HepG2 (cell line): ENCODE results near the gene TMEM182. TPM values are rescaled to one million over a fixed set of nuclear protein-coding genes. Genes with fewer than 3 reads are reported as not detected.

Experiments used
- ATAC-seq: fragments of 200-7000 bp; cut with Tn5 transposase; 3 replicates; pipeline ENCODE4 v1.9.1; 2020; ENCODE audit warnings: mild to moderate bottlenecking, moderate library complexity
- BruUV-seq: library from RNA; stranded (reverse); fragments of 400-500 nt; replicated peaks from 2 replicates; lab custom pipeline; 2021; lab: Mats Ljungman, UMichigan
- CTCF ChIA-PET: fragments of 300-600 bp; formaldehyde crosslinking; extraction: SDS; loops from one replicate; lab custom pipeline; 2021; ENCODE audit warnings: low total read pairs, inconsistent platforms, low intra/inter-chr PET ratio; lab: Yijun Ruan, JAX
- POLR2A ChIA-PET: fragments of 350-600 bp; sonication (Branson Sonifier 250); formaldehyde crosslinking; loops from one replicate; lab custom pipeline; 2020; ENCODE audit warnings: antibody characterized with exemption, inconsistent platforms; lab: Yijun Ruan, JAX
- DNase-seq: peaks from one replicate; pipeline ENCODE4 v3.0.0-alpha.2; 2015; ENCODE audit warnings: low spot score
- FAIRE-seq: peaks from 3 replicates; lab custom pipeline; 2011; peaks lifted over from hg19 to GRCh38; lab: Jason Lieb, UNC
- H2AFZ ChIP-seq: one replicate; pipeline ENCODE4 v1.6.1; 2011; ENCODE audit warnings: low read length, inconsistent platforms
- H3K27ac ChIP-seq: fragments of 300-600 bp; 3 replicates; pipeline ENCODE4 v1.8.0; 2011; ENCODE audit warnings: mixed run types, mild to moderate bottlenecking, mixed read lengths, low read length, inconsistent platforms; ENCODE audit not compliant: insufficient read depth; ENCODE audit errors: extremely low read length
- H3K27me3 ChIP-seq, 2 experiments: fragments of 200-600 bp in 1 of 2; 2 replicates in 1 of 2; 3 replicates in 1 of 2; pipeline versions ENCODE4 v1.6.0 to v1.8.0; 2011; ENCODE audit warnings: low read length in 2 of 2, mild to moderate bottlenecking in 2 of 2, moderate library complexity in 2 of 2, inconsistent platforms in 1 of 2; ENCODE audit not compliant: insufficient read depth in 2 of 2, control insufficient read depth in 1 of 2
- H3K36me3 ChIP-seq, 2 experiments: fragments of 200-600 bp in 1 of 2; replicated peaks in 1 of 2; 2 replicates in 1 of 2; 3 replicates in 1 of 2; pipeline versions ENCODE4 v1.5.1 to v1.8.0; 2011; ENCODE audit warnings: low read length in 2 of 2, inconsistent platforms in 1 of 2; ENCODE audit not compliant: insufficient read depth in 2 of 2, control insufficient read depth in 1 of 2
- H3K4me1 ChIP-seq: 2 replicates; pipeline ENCODE4 v1.5.1; 2012; ENCODE audit warnings: low read length, inconsistent platforms; ENCODE audit not compliant: insufficient read depth
- H3K4me2 ChIP-seq: 2 replicates; pipeline ENCODE4 v1.6.0; 2011; ENCODE audit warnings: low read depth, low read length, inconsistent platforms
- H3K4me3 ChIP-seq, 3 experiments: fragments of 200-600 bp in 1 of 3; sonication (generic), shearing (Covaris generic) in 1 of 3; replicated peaks in 1 of 3; 2 replicates each; pipeline ENCODE4 v1.5.1; 2011 to 2016; ENCODE audit warnings: low read length in 3 of 3, inconsistent platforms in 2 of 3, low read depth in 2 of 3, mild to moderate bottlenecking in 2 of 3, control low read depth in 1 of 3, mixed read lengths in 1 of 3; ENCODE audit not compliant: insufficient read depth in 1 of 3
- H3K79me2 ChIP-seq: one replicate; pipeline ENCODE4 v1.6.1; 2011; ENCODE audit warnings: low read length, inconsistent platforms; ENCODE audit not compliant: insufficient read depth
- H3K9ac ChIP-seq: 2 replicates; pipeline ENCODE4 v1.6.0; 2011; ENCODE audit warnings: mild to moderate bottlenecking, low read depth, low read length, inconsistent platforms; ENCODE audit not compliant: insufficient read depth
- H3K9me3 ChIP-seq: 2 replicates; pipeline ENCODE4 v1.5.1; 2012; ENCODE audit warnings: mild to moderate bottlenecking, low read length
- H4K20me1 ChIP-seq: 2 replicates; pipeline ENCODE4 v1.6.0; 2011; ENCODE audit warnings: inconsistent platforms, mild to moderate bottlenecking, low read length, moderate library complexity; ENCODE audit not compliant: insufficient read depth
- ATF7-NPFF ChIP-seq: sonication (generic); formaldehyde crosslinking; IDR thresholded peaks from 2 replicates; pipeline ENCODE4 v1.8.1; 2023; ENCODE audit warnings: mild to moderate bottlenecking, low read depth, missing genetic modification reagents, moderate library complexity
- MBNL3 ChIP-seq: fragments of 250-450 bp; sonication (Bioruptor Pico); conservative IDR thresholded peaks from 2 replicates; pipeline ENCODE4 v1.8.0; 2022; ENCODE audit warnings: mild to moderate bottlenecking, inconsistent platforms
- MED13 ChIP-seq: sonication (generic); formaldehyde crosslinking; IDR thresholded peaks from 2 replicates; pipeline ENCODE4 v1.5.0; 2020; ENCODE audit warnings: missing genetic modification reagents
- NPAS2 ChIP-seq: sonication (generic); formaldehyde crosslinking; IDR thresholded peaks from 2 replicates; pipeline ENCODE4 v1.8.0; 2022; ENCODE audit warnings: mild to moderate bottlenecking, missing genetic modification reagents, borderline replicate concordance
- SP140L ChIP-seq: sonication (generic); formaldehyde crosslinking; IDR thresholded peaks from 2 replicates; pipeline ENCODE4 v1.4.0; 2020; ENCODE audit warnings: missing genetic modification reagents, borderline replicate concordance
- ZNF367 ChIP-seq: sonication (generic); formaldehyde crosslinking; IDR thresholded peaks from 2 replicates; pipeline ENCODE4 v1.4.0; 2020; ENCODE audit warnings: missing genetic modification reagents, borderline replicate concordance
- WGBS: methylation state at CpG from one replicate; pipeline ENCODE4 v1.1.6; 2017; ENCODE audit warnings: low lambda C conversion rate; 5-methylcytosine and 5-hydroxymethylcytosine counted together
- in situ Hi-C: cut with HindIII; loops from 2 replicates; pipeline ENCODE4 v1.10.0; 2017; ENCODE audit warnings: low pct_unique_long_range_greater_than_20kb; ENCODE audit not compliant: extremely low pct_ligation_motif_present
- intact Hi-C: fragments of 100-400 bp; cut with micrococcal nuclease; formaldehyde crosslinking; loops from one replicate; pipeline ENCODE4 v1.10.0; 2022; ENCODE audit not compliant: unreplicated experiment
- polyA plus RNA-seq, 8 experiments: library from polyadenylated mRNA; depleted of rRNA in 3 of 8; stranded (reverse) in 7 of 8; unstranded in 1 of 8; fragments of >200 nt; fragmentation: Illumina TruSeq in 4 of 8; extraction: Trizol in 4 of 8; gene quantifications; 2 replicates each; pipeline versions ENCODE4 v1.2.1 to v1.2.3, GENCODE V29; 2011 to 2016; ENCODE audit warnings: low read depth in 4 of 8, missing spikeins in 1 of 8, mixed read lengths in 1 of 8; ENCODE audit not compliant: insufficient read depth in 1 of 8
- total RNA-seq, 5 experiments: library from RNA; depleted of rRNA; stranded (reverse); fragments of >200 nt; fragmentation: Illumina TruSeq; extraction: Trizol; gene quantifications; 2 replicates each; pipeline ENCODE4 v1.2.3, GENCODE V29; 2016; ENCODE audit warnings: low read depth in 1 of 5
- TF ChIP-seq, protein P1 (sequence below): sonication (generic); formaldehyde crosslinking; IDR thresholded peaks from 2 replicates; pipeline ENCODE4 v1.4.0; 2020; ENCODE audit warnings: mild to moderate bottlenecking, missing genetic modification reagents
- TF ChIP-seq, protein P2 (sequence below): sonication (generic); formaldehyde crosslinking; IDR thresholded peaks from 2 replicates; pipeline ENCODE4 v1.4.0; 2020; ENCODE audit warnings: missing genetic modification reagents
- TF ChIP-seq, protein P3 (sequence below): sonication (generic); formaldehyde crosslinking; IDR thresholded peaks from 2 replicates; pipeline ENCODE4 v1.4.0; 2020; ENCODE audit warnings: low read depth, mild to moderate bottlenecking, missing genetic modification reagents

TMEM182 gene
- total and polyA plus RNA-seq, 2 of the 13 experiments (the other 11 are each of a cell fraction or from before 2014, with no cell fraction given): 8.7 to 8.9 TPM

DNA sequence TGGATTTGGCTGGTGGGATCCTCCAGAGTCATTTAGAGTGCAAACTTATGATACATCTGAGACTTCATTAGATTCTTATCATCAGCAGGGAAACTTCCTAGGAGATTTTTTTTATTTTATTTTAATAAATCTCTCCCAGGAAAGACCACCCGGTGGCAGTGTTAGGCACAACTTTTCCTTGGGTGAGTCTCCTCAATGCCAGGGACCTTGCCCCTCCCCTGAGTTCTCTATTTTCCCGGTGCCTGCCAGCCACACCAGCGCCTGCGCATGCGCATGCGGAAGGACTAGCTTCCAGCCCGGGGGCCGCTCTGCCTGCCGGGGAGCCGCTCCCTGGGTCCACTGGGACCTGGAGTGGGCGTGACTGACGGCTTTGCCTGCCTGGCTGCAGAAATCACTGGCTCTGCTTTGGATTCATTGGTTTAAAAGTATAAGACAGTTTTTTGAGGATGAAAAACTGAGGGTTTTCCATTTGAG, 86.6 kb downstream of the TMEM182 start (continued):
- TF ChIP-seq, protein P1, sequence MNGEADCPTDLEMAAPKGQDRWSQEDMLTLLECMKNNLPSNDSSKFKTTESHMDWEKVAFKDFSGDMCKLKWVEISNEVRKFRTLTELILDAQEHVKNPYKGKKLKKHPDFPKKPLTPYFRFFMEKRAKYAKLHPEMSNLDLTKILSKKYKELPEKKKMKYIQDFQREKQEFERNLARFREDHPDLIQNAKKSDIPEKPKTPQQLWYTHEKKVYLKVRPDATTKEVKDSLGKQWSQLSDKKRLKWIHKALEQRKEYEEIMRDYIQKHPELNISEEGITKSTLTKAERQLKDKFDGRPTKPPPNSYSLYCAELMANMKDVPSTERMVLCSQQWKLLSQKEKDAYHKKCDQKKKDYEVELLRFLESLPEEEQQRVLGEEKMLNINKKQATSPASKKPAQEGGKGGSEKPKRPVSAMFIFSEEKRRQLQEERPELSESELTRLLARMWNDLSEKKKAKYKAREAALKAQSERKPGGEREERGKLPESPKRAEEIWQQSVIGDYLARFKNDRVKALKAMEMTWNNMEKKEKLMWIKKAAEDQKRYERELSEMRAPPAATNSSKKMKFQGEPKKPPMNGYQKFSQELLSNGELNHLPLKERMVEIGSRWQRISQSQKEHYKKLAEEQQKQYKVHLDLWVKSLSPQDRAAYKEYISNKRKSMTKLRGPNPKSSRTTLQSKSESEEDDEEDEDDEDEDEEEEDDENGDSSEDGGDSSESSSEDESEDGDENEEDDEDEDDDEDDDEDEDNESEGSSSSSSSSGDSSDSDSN (CRISPR knock-in tag): no peak
- TF ChIP-seq NPAS2 (no peak), MED13 (CRISPR knock-in tag) (no peak), ZNF367 (CRISPR knock-in tag) (no peak)
- TF ChIP-seq, protein P2, sequence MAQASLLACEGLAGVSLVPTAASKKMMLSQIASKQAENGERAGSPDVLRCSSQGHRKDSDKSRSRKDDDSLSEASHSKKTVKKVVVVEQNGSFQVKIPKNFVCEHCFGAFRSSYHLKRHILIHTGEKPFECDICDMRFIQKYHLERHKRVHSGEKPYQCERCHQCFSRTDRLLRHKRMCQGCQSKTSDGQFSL: no peak

DNA sequence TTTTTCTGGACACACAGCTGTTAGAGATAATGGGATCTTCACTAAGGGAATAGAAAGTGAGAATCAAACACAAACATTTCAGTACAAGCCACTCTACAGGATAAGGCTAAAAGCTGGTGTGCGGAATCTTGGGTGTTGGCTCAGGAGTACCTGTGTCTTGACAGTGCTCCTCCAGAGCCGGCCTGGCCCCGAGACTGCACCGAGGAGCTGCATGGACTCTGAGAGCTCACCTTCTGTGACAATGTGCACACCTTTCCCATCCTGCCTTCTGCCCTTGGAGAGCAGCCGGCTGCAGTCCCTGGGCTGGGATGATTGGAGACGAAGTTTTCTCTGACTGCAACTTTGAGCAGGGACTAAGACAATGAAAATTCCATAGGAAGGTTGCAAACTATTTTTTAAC, 89.1 kb downstream of the TMEM182 start:
- WGBS: 17% methylated on average over 6 of the region's 6 CpGs

More for the DNA sequence above, 89.1 kb downstream of the TMEM182 start:
- no TSS peak for BruUV-seq
- H2AFZ ChIP-seq: no peak overlapping the region
- intact Hi-C loops (no loop called here), in situ Hi-C loops (no loop called here)
- no peaks in the 10 kb centered on the region for H3K36me3 ChIP-seq
- H4K20me1 ChIP-seq: no peaks in the 10 kb centered on the region
- peaks cover 13% of the 10 kb centered on the region for H3K9me3 ChIP-seq
- no peak overlapping the region for H3K4me3 ChIP-seq
- CTCF ChIA-PET: no interaction called here
- POLR2A ChIA-PET: no interaction called here
- FAIRE-seq (no peak), DNase-seq (no peak), ATAC-seq (no peak)
- H3K9ac ChIP-seq: no peak overlapping the region
- H3K4me1 ChIP-seq: peaks cover 7% of the 10 kb centered on the region
- H3K4me2 ChIP-seq: no peak overlapping the region
- no peaks in the 10 kb centered on the region for H3K79me2 ChIP-seq
- H3K27ac ChIP-seq: no peak overlapping the region
- H3K27me3 ChIP-seq: no peaks in the 10 kb centered on the region
- TF ChIP-seq SP140L (no peak), MBNL3 (no peak), ATF7-NPFF (CRISPR knock-in tag) (no peak)
- TF ChIP-seq, protein P3, sequence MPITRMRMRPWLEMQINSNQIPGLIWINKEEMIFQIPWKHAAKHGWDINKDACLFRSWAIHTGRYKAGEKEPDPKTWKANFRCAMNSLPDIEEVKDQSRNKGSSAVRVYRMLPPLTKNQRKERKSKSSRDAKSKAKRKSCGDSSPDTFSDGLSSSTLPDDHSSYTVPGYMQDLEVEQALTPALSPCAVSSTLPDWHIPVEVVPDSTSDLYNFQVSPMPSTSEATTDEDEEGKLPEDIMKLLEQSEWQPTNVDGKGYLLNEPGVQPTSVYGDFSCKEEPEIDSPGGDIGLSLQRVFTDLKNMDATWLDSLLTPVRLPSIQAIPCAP: no peak
